Right atrium auricular region (tissue), 2 donors: Measurements from ENCODE around the gene SUMF2. TPM values are rescaled to one million over a fixed set of nuclear protein-coding genes. Genes with fewer than 3 reads are reported as not detected.
"Not testable (repeated sequence)": the region's sequence is repeated elsewhere in the genome, so short reads cannot be mapped to it uniquely, and the experiment has no call there.

Experiments used
- DNase-seq: peaks from one replicate; pipeline ENCODE4 v3.0.0-alpha.2; 2019; ENCODE audit warnings: low spot score
- H3K27ac ChIP-seq, 2 donors: fragments of 200-600 bp; sonication (generic); 1 replicate in 1 of 2; 2 replicates in 1 of 2; pipeline ENCODE4 v1.5.1; 2016 to 2019
- H3K27me3 ChIP-seq, 2 donors: fragments of 200-600 bp; sonication (generic); one replicate each; pipeline versions ENCODE4 v1.5.1 to v1.6.0; 2017 to 2019
- H3K36me3 ChIP-seq: fragments of 200-600 bp; sonication (generic); one replicate; pipeline ENCODE4 v1.5.1; 2016
- H3K4me1 ChIP-seq, 2 donors: fragments of 200-600 bp; sonication (generic); one replicate each; pipeline versions ENCODE4 v1.5.1 to v1.6.0; 2017 to 2019
- H3K4me3 ChIP-seq, 2 donors: fragments of 200-600 bp; sonication (generic); 1 replicate in 1 of 2; 2 replicates in 1 of 2; pipeline ENCODE4 v1.5.1; 2017 to 2019; ENCODE audit warnings: mild to moderate bottlenecking in 1 of 2, moderate library complexity in 1 of 2
- H3K9me3 ChIP-seq, 2 donors: fragments of 200-600 bp; sonication (generic); one replicate each; pipeline ENCODE4 v1.5.1; 2019
- total RNA-seq, 2 donors: library from RNA; depleted of rRNA; stranded (reverse); fragments of >200 nt; gene quantifications; one replicate each; pipeline ENCODE4 v1.1.0, GENCODE V29; 2016
- TF ChIP-seq, protein P1 (sequence below), 2 donors: fragments of 200-600 bp; sonication (generic); IDR thresholded peaks; one replicate each; pipeline ENCODE4 v1.5.1; 2019; ENCODE audit warnings: antibody characterized with exemption in 2 of 2

Gene SUMF2
- total RNA-seq, result 10 to 100 TPM; 31.7 to 54.9 TPM

- TF ChIP-seq, protein P1, sequence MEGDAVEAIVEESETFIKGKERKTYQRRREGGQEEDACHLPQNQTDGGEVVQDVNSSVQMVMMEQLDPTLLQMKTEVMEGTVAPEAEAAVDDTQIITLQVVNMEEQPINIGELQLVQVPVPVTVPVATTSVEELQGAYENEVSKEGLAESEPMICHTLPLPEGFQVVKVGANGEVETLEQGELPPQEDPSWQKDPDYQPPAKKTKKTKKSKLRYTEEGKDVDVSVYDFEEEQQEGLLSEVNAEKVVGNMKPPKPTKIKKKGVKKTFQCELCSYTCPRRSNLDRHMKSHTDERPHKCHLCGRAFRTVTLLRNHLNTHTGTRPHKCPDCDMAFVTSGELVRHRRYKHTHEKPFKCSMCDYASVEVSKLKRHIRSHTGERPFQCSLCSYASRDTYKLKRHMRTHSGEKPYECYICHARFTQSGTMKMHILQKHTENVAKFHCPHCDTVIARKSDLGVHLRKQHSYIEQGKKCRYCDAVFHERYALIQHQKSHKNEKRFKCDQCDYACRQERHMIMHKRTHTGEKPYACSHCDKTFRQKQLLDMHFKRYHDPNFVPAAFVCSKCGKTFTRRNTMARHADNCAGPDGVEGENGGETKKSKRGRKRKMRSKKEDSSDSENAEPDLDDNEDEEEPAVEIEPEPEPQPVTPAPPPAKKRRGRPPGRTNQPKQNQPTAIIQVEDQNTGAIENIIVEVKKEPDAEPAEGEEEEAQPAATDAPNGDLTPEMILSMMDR (IDR thresholded peaks at IDR 0.05), result peak in 1 of 2 donors; percentile 55
- no peaks in the 10 kb centered on the region for H3K9me3 ChIP-seq
- peak within 1 kb of the TSS; percentile 88 to 95 for H3K27ac ChIP-seq
- H3K36me3 ChIP-seq, result peaks cover 53% of the 10 kb centered on the region
- DNase-seq, result peak; percentile 90
- peak within 1 kb of the TSS; percentile 77 to 87 for H3K4me3 ChIP-seq
- peaks cover 0 to 18% of the 10 kb centered on the region in 2 donors for H3K4me1 ChIP-seq
- H3K27me3 ChIP-seq, result no peaks in the 10 kb centered on the region
Measured at GRCh38 chr7:56063882-56064625, at the start of gene SUMF2. SUMF2 (plus strand) TSS chr7:56064286; CDS start chr7:56064312, 26 bp downstream.

GRCh38 chr7:56017015-56017414 is 47.1 kb upstream of the SUMF2 start:
- not testable (repeated sequence) for DNase-seq, H3K9me3 ChIP-seq, H3K4me1 ChIP-seq, H3K27me3 ChIP-seq, H3K36me3 ChIP-seq, H3K27ac ChIP-seq, H3K4me3 ChIP-seq

- TF ChIP-seq, protein P1 (IDR thresholded peaks at IDR 0.05), result no peak
- Histone ChIP-seq H3K36me3 (no peaks in the 10 kb centered on the region), H3K9me3 (no peaks in the 10 kb centered on the region), H3K4me1 (no peaks in the 10 kb centered on the region), H3K4me3 (no peak overlapping the region), H3K27me3 (no peaks in the 10 kb centered on the region), H3K27ac (no peak overlapping the region)
- DNase-seq, result no peak
Measured at GRCh38 chr7:56019501-56019900, 44.6 kb upstream of the SUMF2 start.

DNA sequence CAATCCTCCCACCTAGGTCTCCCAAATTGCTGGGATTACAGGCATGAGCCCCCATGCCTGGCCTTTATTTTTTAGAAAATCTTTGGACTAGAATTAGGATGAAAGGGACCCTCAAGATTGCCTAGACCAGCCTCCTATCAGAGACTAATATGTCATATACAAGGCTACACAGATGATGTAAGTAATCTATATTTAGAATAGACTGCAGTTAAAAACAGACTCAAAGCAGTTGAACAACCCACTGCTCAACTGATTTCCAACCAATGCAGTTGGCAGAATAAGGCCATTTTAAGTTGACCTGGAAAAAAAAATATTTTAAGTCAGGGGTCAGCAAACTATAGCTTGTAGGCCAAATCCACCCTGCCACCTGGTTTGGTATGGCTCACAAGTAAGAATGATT is 40.6 kb upstream of the SUMF2 start:
- H3K27me3 ChIP-seq, result no peaks in the 10 kb centered on the region
- no peaks in the 10 kb centered on the region for H3K36me3 ChIP-seq
- no peak overlapping the region for H3K27ac ChIP-seq
- H3K4me1 ChIP-seq, result no peaks in the 10 kb centered on the region
- TF ChIP-seq, protein P1 (IDR thresholded peaks at IDR 0.05), result no peak
- DNase-seq, result no peak
- no peaks in the 10 kb centered on the region for H3K9me3 ChIP-seq
- H3K4me3 ChIP-seq, result no peak overlapping the region

GRCh38 chr7:56026538-56026937 is 37.5 kb upstream of the SUMF2 start:
- TF ChIP-seq, protein P1 (IDR thresholded peaks at IDR 0.05), result no peak
- no peak overlapping the region for H3K27ac ChIP-seq
- DNase-seq, result no peak
- no peaks in the 10 kb centered on the region for H3K9me3 ChIP-seq
- no peaks in the 10 kb centered on the region for H3K36me3 ChIP-seq
- H3K4me1 ChIP-seq, result no peaks in the 10 kb centered on the region
- no peak overlapping the region for H3K4me3 ChIP-seq
- H3K27me3 ChIP-seq, result no peaks in the 10 kb centered on the region

GRCh38 chr7:56028942-56029630 is 35.0 kb upstream of the SUMF2 start:
- Histone ChIP-seq H3K9me3 (no peaks in the 10 kb centered on the region), H3K27ac (no peak overlapping the region), H3K36me3 (no peaks in the 10 kb centered on the region), H3K4me3 (no peak overlapping the region), H3K27me3 (no peaks in the 10 kb centered on the region), H3K4me1 (peaks cover 0 to 4% of the 10 kb centered on the region in 2 donors)
- TF ChIP-seq, protein P1 (IDR thresholded peaks at IDR 0.05), result no peak
- DNase-seq, result no peak
